ENCODE measurements around the gene ADGRV1. TPM values are rescaled to one million over a fixed set of nuclear protein-coding genes. Genes with fewer than 3 reads are reported as not detected.

Gene ADGRV1
- total and polyA plus RNA-seq, 7 donors, result 0.05 to 0.83 (median 0.11) TPM; not detected in 1

GRCh38 chr5:91110686-91111085 lies 552.1 kb downstream of the ADGRV1 start:
- Histone ChIP-seq H3K9me3 (peaks cover 6% of the 10 kb centered on the region), H3K27ac (no peak overlapping the region), H3K4me1 (peaks cover 7% of the 10 kb centered on the region), H3K4me3 (no peak overlapping the region), H3K36me3 (ENCODE audit: insufficient read depth in 1 of 2, low read depth in 1 of 2) (no peaks in the 10 kb centered on the region), H3K27me3 (ENCODE audit: insufficient read depth in 3 of 3, low read length in 2 of 3) (no peaks in the 10 kb centered on the region)
- no peak for DNase-seq
- 10 to 12% (median 10%) methylated on average over 5 of the region's 5 CpGs for WGBS, 3 donors
- intact Hi-C loops (cut with DNase I), result no loop called here
- TF ChIP-seq CTCF (IDR thresholded peaks at IDR 0.05), result no peak
- peak; percentile 27 to 95 (median 88) for ATAC-seq

GRCh38 chr5:91111473-91112238 lies 553.1 kb downstream of the ADGRV1 start:
- H3K4me3 ChIP-seq, result no peak overlapping the region
- no peak overlapping the region for H3K27ac ChIP-seq
- no peaks in the 10 kb centered on the region for H3K36me3 ChIP-seq (ENCODE audit: insufficient read depth in 1 of 2, low read depth in 1 of 2)
- peak in 2 of 4 donors; percentile 43 to 64 for ATAC-seq
- WGBS, 3 donors, result 67 to 82% (median 71%) methylated on average over 2 of the region's 2 CpGs
- intact Hi-C loops (cut with DNase I), result no loop called here
- H3K4me1 ChIP-seq, result peaks cover 7% of the 10 kb centered on the region
- DNase-seq, result no peak
- TF ChIP-seq CTCF (IDR thresholded peaks at IDR 0.05), result no peak
- no peaks in the 10 kb centered on the region for H3K9me3 ChIP-seq
- no peaks in the 10 kb centered on the region for H3K27me3 ChIP-seq (ENCODE audit: insufficient read depth in 3 of 3, low read length in 2 of 3)

GRCh38 chr5:91114658-91115057 lies 556.1 kb downstream of the ADGRV1 start:
- ATAC-seq, result no peak

GRCh38 chr5:91118354-91118753 lies 559.8 kb downstream of the ADGRV1 start:
- Histone ChIP-seq H3K36me3 (ENCODE audit: insufficient read depth in 1 of 2, low read depth in 1 of 2) (no peaks in the 10 kb centered on the region), H3K4me3 (no peak overlapping the region), H3K27ac (no peak overlapping the region), H3K4me1 (no peaks in the 10 kb centered on the region), H3K27me3 (ENCODE audit: insufficient read depth in 3 of 3, low read length in 2 of 3) (no peaks in the 10 kb centered on the region), H3K9me3 (no peaks in the 10 kb centered on the region)
- no peak for ATAC-seq
- 82 to 90% (median 87%) methylated on average over 3 of the region's 3 CpGs for WGBS, 3 donors
- DNase-seq, result no peak
- intact Hi-C loops (cut with DNase I), result no loop called here
- TF ChIP-seq CTCF (IDR thresholded peaks at IDR 0.05), result no peak

More at GRCh38 chr5:91114658-91115057, 556.1 kb downstream of the ADGRV1 start:
- Histone ChIP-seq H3K9me3 (no peaks in the 10 kb centered on the region), H3K36me3 (ENCODE audit: insufficient read depth in 1 of 2, low read depth in 1 of 2) (no peaks in the 10 kb centered on the region), H3K4me1 (peaks cover 7% of the 10 kb centered on the region), H3K27me3 (ENCODE audit: insufficient read depth in 3 of 3, low read length in 2 of 3) (no peaks in the 10 kb centered on the region), H3K4me3 (no peak overlapping the region), H3K27ac (no peak overlapping the region)
- DNase-seq, result no peak
- intact Hi-C loops (cut with DNase I), result no loop called here
- 46 to 60% (median 46%) methylated on average over 2 of the region's 2 CpGs for WGBS, 3 donors
- TF ChIP-seq CTCF (IDR thresholded peaks at IDR 0.05), result no peak

GRCh38 chr5:91118796-91119195 lies 560.2 kb downstream of the ADGRV1 start:
- DNase-seq (no peak), ATAC-seq (no peak)
- no peaks in the 10 kb centered on the region for H3K27me3 ChIP-seq (ENCODE audit: insufficient read depth in 3 of 3, low read length in 2 of 3)
- no peak overlapping the region for H3K27ac ChIP-seq
- no peaks in the 10 kb centered on the region for H3K36me3 ChIP-seq (ENCODE audit: insufficient read depth in 1 of 2, low read depth in 1 of 2)
- H3K4me3 ChIP-seq, result no peak overlapping the region
- H3K4me1 ChIP-seq, result no peaks in the 10 kb centered on the region
- intact Hi-C loops (cut with DNase I), result no loop called here
- H3K9me3 ChIP-seq, result no peaks in the 10 kb centered on the region
- TF ChIP-seq CTCF (IDR thresholded peaks at IDR 0.05), result no peak
